Neural cell (in vitro differentiated cells): ENCODE results near the gene UBXN10.

Experiments used
- CTCF ChIP-seq: fragments of 450-650 bp; IDR thresholded peaks from 2 replicates; pipeline ENCODE4 v1.5.1; 2014; ENCODE audit warnings: antibody characterized with exemption, mild to moderate bottlenecking, moderate library complexity; ENCODE audit not compliant: poor library complexity, severe bottlenecking
- EP300 ChIP-seq: fragments of 450-650 bp; conservative IDR thresholded peaks from 2 replicates; pipeline ENCODE4 v1.6.1; 2014; ENCODE audit warnings: antibody characterized with exemption, mild to moderate bottlenecking, moderate library complexity; ENCODE audit not compliant: poor library complexity, severe bottlenecking
- EZH2 ChIP-seq: fragments of 200-600, 300-800 bp; shearing (Covaris generic), sonication (generic); IDR thresholded peaks from 2 replicates; pipeline ENCODE4 v1.6.1; 2014; ENCODE audit warnings: antibody characterized with exemption, low read length, borderline replicate concordance, mild to moderate bottlenecking; ENCODE audit not compliant: insufficient read depth, poor library complexity, severe bottlenecking
- MXI1 ChIP-seq: fragments of 450-650 bp; conservative IDR thresholded peaks from 2 replicates; pipeline ENCODE4 v1.6.1; 2014; ENCODE audit warnings: antibody characterized with exemption, mild to moderate bottlenecking; ENCODE audit not compliant: poor library complexity, severe bottlenecking
- POLR2AphosphoS5 ChIP-seq: IDR thresholded peaks from 2 replicates; pipeline ENCODE4 v1.6.1; 2012
- SMC3 ChIP-seq: fragments of 450-650 bp; conservative IDR thresholded peaks from 2 replicates; pipeline ENCODE4 v1.6.1; 2014; ENCODE audit warnings: antibody characterized with exemption, mild to moderate bottlenecking, moderate library complexity; ENCODE audit not compliant: poor library complexity
- TAF1 ChIP-seq: IDR thresholded peaks from 2 replicates; pipeline ENCODE4 v1.6.1; 2012; ENCODE audit warnings: low read depth
- TF ChIP-seq, protein P1 (sequence below): IDR thresholded peaks from 2 replicates; pipeline ENCODE4 v1.6.1; 2012; ENCODE audit warnings: borderline replicate concordance

DNA sequence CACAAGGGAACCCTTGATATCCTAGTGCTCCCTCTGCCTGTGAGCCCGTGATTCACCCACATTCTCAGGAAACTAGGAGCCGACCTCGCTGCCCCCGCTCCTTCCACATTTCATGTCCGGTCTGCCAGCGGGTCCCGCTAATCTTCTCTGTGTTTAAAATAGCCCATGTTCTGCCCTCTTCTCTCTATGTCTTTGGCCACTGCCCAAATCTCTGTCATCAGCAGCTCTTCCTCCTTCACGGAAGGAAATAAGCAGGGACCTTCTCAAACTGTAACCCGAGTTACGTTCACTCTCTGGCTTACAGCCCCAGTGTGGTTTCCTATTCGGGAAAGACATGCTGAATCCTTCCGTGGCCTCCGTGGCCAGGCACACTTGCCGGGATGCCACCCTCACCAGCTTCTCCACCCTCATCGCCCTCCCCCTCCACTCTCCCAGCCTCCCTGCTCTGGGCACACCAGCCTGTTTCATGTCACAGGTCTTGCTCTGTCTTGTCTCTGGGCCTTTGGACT lies 21.1 kb upstream of the UBXN10 start:
- no peak for TF ChIP-seq CTCF
- TF ChIP-seq TAF1, result no peak
- TF ChIP-seq POLR2AphosphoS5, result no peak
- TF ChIP-seq, protein P1, sequence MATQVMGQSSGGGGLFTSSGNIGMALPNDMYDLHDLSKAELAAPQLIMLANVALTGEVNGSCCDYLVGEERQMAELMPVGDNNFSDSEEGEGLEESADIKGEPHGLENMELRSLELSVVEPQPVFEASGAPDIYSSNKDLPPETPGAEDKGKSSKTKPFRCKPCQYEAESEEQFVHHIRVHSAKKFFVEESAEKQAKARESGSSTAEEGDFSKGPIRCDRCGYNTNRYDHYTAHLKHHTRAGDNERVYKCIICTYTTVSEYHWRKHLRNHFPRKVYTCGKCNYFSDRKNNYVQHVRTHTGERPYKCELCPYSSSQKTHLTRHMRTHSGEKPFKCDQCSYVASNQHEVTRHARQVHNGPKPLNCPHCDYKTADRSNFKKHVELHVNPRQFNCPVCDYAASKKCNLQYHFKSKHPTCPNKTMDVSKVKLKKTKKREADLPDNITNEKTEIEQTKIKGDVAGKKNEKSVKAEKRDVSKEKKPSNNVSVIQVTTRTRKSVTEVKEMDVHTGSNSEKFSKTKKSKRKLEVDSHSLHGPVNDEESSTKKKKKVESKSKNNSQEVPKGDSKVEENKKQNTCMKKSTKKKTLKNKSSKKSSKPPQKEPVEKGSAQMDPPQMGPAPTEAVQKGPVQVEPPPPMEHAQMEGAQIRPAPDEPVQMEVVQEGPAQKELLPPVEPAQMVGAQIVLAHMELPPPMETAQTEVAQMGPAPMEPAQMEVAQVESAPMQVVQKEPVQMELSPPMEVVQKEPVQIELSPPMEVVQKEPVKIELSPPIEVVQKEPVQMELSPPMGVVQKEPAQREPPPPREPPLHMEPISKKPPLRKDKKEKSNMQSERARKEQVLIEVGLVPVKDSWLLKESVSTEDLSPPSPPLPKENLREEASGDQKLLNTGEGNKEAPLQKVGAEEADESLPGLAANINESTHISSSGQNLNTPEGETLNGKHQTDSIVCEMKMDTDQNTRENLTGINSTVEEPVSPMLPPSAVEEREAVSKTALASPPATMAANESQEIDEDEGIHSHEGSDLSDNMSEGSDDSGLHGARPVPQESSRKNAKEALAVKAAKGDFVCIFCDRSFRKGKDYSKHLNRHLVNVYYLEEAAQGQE, result no peak
- no peak for TF ChIP-seq EZH2
- no peak for TF ChIP-seq EP300
- TF ChIP-seq MXI1, result no peak
- TF ChIP-seq SMC3, result no peak
